Measurements from ENCODE around the gene RNF115.

DNA sequence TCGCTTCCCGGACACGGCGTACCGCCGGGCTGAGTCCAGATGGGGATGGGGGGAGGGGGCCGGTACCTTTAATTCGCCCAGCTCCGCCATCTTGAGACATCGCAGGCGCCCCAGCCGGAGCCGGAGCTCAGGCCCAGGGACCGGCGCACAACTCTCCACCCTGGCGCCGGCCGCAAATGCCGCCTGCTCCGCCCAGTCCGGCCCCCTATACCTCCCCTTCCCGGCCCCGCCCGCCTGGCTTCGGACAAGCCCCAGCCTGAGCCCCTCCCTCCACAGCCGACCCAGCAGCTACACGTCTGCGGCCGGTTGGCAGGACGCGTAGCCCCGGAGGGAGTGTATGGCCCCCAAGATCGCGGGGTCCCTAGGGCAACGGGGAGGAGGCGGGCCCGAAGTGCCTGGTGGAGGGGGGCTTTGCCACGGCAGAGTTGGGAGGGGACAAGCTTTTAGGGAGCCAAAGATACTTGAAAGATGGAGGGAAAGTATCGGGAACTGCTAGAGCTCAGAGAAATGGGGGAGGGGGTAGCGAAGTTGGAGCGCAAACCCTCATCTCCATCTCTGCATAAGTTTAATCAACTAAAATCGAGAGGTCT lies 35.1 kb upstream of the RNF115 start, which contains the start of gene PIAS3:
- TF ChIP-seq, protein P1, sequence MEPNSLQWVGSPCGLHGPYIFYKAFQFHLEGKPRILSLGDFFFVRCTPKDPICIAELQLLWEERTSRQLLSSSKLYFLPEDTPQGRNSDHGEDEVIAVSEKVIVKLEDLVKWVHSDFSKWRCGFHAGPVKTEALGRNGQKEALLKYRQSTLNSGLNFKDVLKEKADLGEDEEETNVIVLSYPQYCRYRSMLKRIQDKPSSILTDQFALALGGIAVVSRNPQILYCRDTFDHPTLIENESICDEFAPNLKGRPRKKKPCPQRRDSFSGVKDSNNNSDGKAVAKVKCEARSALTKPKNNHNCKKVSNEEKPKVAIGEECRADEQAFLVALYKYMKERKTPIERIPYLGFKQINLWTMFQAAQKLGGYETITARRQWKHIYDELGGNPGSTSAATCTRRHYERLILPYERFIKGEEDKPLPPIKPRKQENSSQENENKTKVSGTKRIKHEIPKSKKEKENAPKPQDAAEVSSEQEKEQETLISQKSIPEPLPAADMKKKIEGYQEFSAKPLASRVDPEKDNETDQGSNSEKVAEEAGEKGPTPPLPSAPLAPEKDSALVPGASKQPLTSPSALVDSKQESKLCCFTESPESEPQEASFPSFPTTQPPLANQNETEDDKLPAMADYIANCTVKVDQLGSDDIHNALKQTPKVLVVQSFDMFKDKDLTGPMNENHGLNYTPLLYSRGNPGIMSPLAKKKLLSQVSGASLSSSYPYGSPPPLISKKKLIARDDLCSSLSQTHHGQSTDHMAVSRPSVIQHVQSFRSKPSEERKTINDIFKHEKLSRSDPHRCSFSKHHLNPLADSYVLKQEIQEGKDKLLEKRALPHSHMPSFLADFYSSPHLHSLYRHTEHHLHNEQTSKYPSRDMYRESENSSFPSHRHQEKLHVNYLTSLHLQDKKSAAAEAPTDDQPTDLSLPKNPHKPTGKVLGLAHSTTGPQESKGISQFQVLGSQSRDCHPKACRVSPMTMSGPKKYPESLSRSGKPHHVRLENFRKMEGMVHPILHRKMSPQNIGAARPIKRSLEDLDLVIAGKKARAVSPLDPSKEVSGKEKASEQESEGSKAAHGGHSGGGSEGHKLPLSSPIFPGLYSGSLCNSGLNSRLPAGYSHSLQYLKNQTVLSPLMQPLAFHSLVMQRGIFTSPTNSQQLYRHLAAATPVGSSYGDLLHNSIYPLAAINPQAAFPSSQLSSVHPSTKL (CRISPR knock-in tag; IDR thresholded peaks at IDR 0.05): peak; percentile 53; the same call in 1 of the 2 replicates
- TF ChIP-seq, protein P2, sequence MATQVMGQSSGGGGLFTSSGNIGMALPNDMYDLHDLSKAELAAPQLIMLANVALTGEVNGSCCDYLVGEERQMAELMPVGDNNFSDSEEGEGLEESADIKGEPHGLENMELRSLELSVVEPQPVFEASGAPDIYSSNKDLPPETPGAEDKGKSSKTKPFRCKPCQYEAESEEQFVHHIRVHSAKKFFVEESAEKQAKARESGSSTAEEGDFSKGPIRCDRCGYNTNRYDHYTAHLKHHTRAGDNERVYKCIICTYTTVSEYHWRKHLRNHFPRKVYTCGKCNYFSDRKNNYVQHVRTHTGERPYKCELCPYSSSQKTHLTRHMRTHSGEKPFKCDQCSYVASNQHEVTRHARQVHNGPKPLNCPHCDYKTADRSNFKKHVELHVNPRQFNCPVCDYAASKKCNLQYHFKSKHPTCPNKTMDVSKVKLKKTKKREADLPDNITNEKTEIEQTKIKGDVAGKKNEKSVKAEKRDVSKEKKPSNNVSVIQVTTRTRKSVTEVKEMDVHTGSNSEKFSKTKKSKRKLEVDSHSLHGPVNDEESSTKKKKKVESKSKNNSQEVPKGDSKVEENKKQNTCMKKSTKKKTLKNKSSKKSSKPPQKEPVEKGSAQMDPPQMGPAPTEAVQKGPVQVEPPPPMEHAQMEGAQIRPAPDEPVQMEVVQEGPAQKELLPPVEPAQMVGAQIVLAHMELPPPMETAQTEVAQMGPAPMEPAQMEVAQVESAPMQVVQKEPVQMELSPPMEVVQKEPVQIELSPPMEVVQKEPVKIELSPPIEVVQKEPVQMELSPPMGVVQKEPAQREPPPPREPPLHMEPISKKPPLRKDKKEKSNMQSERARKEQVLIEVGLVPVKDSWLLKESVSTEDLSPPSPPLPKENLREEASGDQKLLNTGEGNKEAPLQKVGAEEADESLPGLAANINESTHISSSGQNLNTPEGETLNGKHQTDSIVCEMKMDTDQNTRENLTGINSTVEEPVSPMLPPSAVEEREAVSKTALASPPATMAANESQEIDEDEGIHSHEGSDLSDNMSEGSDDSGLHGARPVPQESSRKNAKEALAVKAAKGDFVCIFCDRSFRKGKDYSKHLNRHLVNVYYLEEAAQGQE (IDR thresholded peaks at IDR 0.05; ENCODE audit: borderline replicate concordance in 1 of 2, low read depth in 1 of 2, low read length in 2 of 2): no peak
- TF ChIP-seq RELA (CRISPR knock-in tag; IDR thresholded peaks at IDR 0.05) (no peak), ZFYVE20 (CRISPR knock-in tag; IDR thresholded peaks at IDR 0.05; ENCODE audit: borderline replicate concordance, low read depth) (no peak), EHMT2 (IDR thresholded peaks at IDR 0.05; ENCODE audit: borderline replicate concordance, low read depth, low read length) (no peak), ZNF639 (CRISPR knock-in tag; conservative IDR thresholded peaks at IDR 0.05) (no peak), ZNF335 (CRISPR knock-in tag; IDR thresholded peaks at IDR 0.05) (no peak), KDM4B (CRISPR knock-in tag; IDR thresholded peaks at IDR 0.05) (no peak; the same call in 1 of the 2 replicates)
- TF ChIP-seq, protein P3, sequence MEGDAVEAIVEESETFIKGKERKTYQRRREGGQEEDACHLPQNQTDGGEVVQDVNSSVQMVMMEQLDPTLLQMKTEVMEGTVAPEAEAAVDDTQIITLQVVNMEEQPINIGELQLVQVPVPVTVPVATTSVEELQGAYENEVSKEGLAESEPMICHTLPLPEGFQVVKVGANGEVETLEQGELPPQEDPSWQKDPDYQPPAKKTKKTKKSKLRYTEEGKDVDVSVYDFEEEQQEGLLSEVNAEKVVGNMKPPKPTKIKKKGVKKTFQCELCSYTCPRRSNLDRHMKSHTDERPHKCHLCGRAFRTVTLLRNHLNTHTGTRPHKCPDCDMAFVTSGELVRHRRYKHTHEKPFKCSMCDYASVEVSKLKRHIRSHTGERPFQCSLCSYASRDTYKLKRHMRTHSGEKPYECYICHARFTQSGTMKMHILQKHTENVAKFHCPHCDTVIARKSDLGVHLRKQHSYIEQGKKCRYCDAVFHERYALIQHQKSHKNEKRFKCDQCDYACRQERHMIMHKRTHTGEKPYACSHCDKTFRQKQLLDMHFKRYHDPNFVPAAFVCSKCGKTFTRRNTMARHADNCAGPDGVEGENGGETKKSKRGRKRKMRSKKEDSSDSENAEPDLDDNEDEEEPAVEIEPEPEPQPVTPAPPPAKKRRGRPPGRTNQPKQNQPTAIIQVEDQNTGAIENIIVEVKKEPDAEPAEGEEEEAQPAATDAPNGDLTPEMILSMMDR (CRISPR knock-in tag; IDR thresholded peaks at IDR 0.05): no peak

All from HepG2 (cell line).